NB4 (cell line): Measurements from ENCODE around the gene NNAT.

Experiments
- DNase-seq: peaks from one replicate; pipeline ENCODE4 v3.0.0; 2010; ENCODE audit warnings: low read depth
- H3K4me3 ChIP-seq: one replicate; pipeline ENCODE4 v1.5.1; 2011; ENCODE audit warnings: mild to moderate bottlenecking, low read depth, low read length, moderate library complexity
- CTCF ChIP-seq: IDR thresholded peaks from one replicate; pipeline ENCODE4 v1.5.1; 2012; ENCODE audit warnings: low read depth, low read length
- MAX ChIP-seq: IDR thresholded peaks from 2 replicates; pipeline ENCODE4 v1.6.1; 2011; ENCODE audit warnings: low read depth, low read length
- MYC ChIP-seq: IDR thresholded peaks from 2 replicates; pipeline ENCODE4 v1.6.1; 2011; ENCODE audit warnings: low read depth, low read length
- POLR2A ChIP-seq: IDR thresholded peaks from 2 replicates; pipeline ENCODE4 v1.6.1; 2011; ENCODE audit warnings: mild to moderate bottlenecking; ENCODE audit not compliant: insufficient read length; ENCODE audit errors: extremely low read depth

NNAT gene

GRCh38 chr20:37504404-37505096, 16.5 kb upstream of the NNAT start:
- H3K4me3 ChIP-seq = no peak overlapping the region
- DNase-seq = no peak
- no peak for TF ChIP-seq MYC
- TF ChIP-seq CTCF = no peak
- TF ChIP-seq POLR2A = no peak
- TF ChIP-seq MAX = no peak

- H3K4me3 ChIP-seq = no peak overlapping the region
- no peak for DNase-seq
- no peak for TF ChIP-seq CTCF
- TF ChIP-seq POLR2A = no peak
- TF ChIP-seq MYC = no peak
- TF ChIP-seq MAX = no peak
These were observed 15.5 kb upstream of the NNAT start for GRCh38 chr20:37505263-37506151.

- no peak for DNase-seq
- no peak for TF ChIP-seq POLR2A
- no peak for TF ChIP-seq MYC
- TF ChIP-seq CTCF = no peak
- TF ChIP-seq MAX = no peak
These were observed 14.8 kb upstream of the NNAT start for GRCh38 chr20:37506152-37506725.

GRCh38 chr20:37510226-37510625, 10.8 kb upstream of the NNAT start:
- H3K4me3 ChIP-seq = no peak overlapping the region
- no peak for DNase-seq
- TF ChIP-seq MAX (no peak), POLR2A (no peak)

More at GRCh38 chr20:37506152-37506725, 14.8 kb upstream of the NNAT start:
- H3K4me3 ChIP-seq = no peak overlapping the region

- TF ChIP-seq POLR2A (no peak), MAX (no peak)
- DNase-seq = no peak
- H3K4me3 ChIP-seq = no peak overlapping the region
These were observed 9.3 kb upstream of the NNAT start for GRCh38 chr20:37511610-37512275.

- TF ChIP-seq POLR2A (no peak), CTCF (no peak), MYC (no peak), MAX (no peak)
- DNase-seq = no peak
These were observed 7.2 kb upstream of the NNAT start for GRCh38 chr20:37513779-37514359.

More at GRCh38 chr20:37513779-37514359, 7.2 kb upstream of the NNAT start:
- H3K4me3 ChIP-seq = no peak overlapping the region
